Endothelial cell of umbilical vein (primary cell): ENCODE results near the gene MED26. TPM values are rescaled to one million over a fixed set of nuclear protein-coding genes. Genes with fewer than 3 reads are reported as not detected.

Experiments used
- BruUV-seq: library from RNA; stranded (reverse); fragments of 400-500 nt; replicated peaks from 2 replicates; lab custom pipeline; 2021; lab: Mats Ljungman, UMichigan
- CTCF ChIA-PET: fragments of 300-600, 350-600 bp; sonication (Branson Sonifier 250); formaldehyde crosslinking; loops from one replicate; lab custom pipeline; 2021; ENCODE audit warnings: antibody characterized with exemption, inconsistent platforms; lab: Charles Lee
- POLR2A ChIA-PET: fragments of 300-600, 350-600 bp; sonication (Branson Sonifier 250); formaldehyde crosslinking; loops from one replicate; lab custom pipeline; 2021; ENCODE audit warnings: antibody characterized with exemption, inconsistent platforms; lab: Charles Lee
- DNase-seq: peaks from one replicate; pipeline ENCODE4 v3.0.0-alpha.2; 2011; ENCODE audit warnings: low read depth, low spot score
- FAIRE-seq: peaks from 2 replicates; lab custom pipeline; 2011; peaks lifted over from hg19 to GRCh38; lab: Jason Lieb, UNC
- H2AFZ ChIP-seq: 2 replicates; pipeline ENCODE4 v1.6.0; 2012; ENCODE audit warnings: low read depth, low read length, control low read depth, inconsistent platforms
- H3K27ac ChIP-seq: 2 replicates; pipeline ENCODE4 v1.5.1; 2011; ENCODE audit warnings: low read depth, mild to moderate bottlenecking, control low read depth, low read length, moderate library complexity; ENCODE audit not compliant: insufficient read depth
- H3K27me3 ChIP-seq, 2 experiments: 2 replicates each; pipeline versions ENCODE4 v1.6.0 to v1.6.1; 2011; ENCODE audit warnings: low read length in 2 of 2, mixed read lengths in 1 of 2; ENCODE audit not compliant: control insufficient read depth in 2 of 2, insufficient read depth in 2 of 2
- H3K36me3 ChIP-seq, 2 experiments: 2 replicates in 1 of 2; 3 replicates in 1 of 2; pipeline ENCODE4 v1.5.1; 2011; ENCODE audit warnings: low read length in 2 of 2, mild to moderate bottlenecking in 1 of 2, moderate library complexity in 1 of 2; ENCODE audit not compliant: control insufficient read depth in 2 of 2, insufficient read depth in 2 of 2; ENCODE audit errors: extremely low read depth in 1 of 2
- H3K4me1 ChIP-seq: 3 replicates; pipeline ENCODE4 v1.5.1; 2011; ENCODE audit warnings: mild to moderate bottlenecking, low read length; ENCODE audit not compliant: control insufficient read depth, insufficient read depth; ENCODE audit errors: extremely low read depth
- H3K4me2 ChIP-seq: 2 replicates; pipeline ENCODE4 v1.6.1; 2011; ENCODE audit warnings: low read length, control low read depth, mixed read lengths; ENCODE audit not compliant: insufficient read depth
- H3K4me3 ChIP-seq, 3 experiments: fragments of 200-600 bp in 1 of 3; sonication (generic), shearing (Covaris generic) in 1 of 3; replicated peaks in 1 of 3; 2 replicates each; pipeline ENCODE4 v1.5.1; 2011 to 2016; ENCODE audit warnings: control low read depth in 3 of 3, low read length in 3 of 3, mild to moderate bottlenecking in 2 of 3, inconsistent platforms in 1 of 3, low read depth in 1 of 3, moderate library complexity in 1 of 3; ENCODE audit not compliant: insufficient read depth in 1 of 3
- H3K79me2 ChIP-seq: 2 replicates; pipeline ENCODE4 v1.6.0; 2012; ENCODE audit warnings: low read length, inconsistent platforms; ENCODE audit not compliant: control insufficient read depth, insufficient read depth
- H3K9ac ChIP-seq: replicated peaks from 2 replicates; pipeline ENCODE3; 2011; ENCODE audit warnings: low read length, control low read depth; ENCODE audit not compliant: insufficient read depth; ENCODE audit errors: extremely low read depth
- H3K9me1 ChIP-seq: replicated peaks from 3 replicates; pipeline ENCODE4 v1.6.0; 2011; ENCODE audit warnings: mild to moderate bottlenecking, low read length; ENCODE audit not compliant: control insufficient read depth, insufficient read depth; ENCODE audit errors: extremely low read depth
- H3K9me3 ChIP-seq: replicated peaks from 2 replicates; pipeline ENCODE4 v1.5.1; 2012; ENCODE audit warnings: low read length, inconsistent platforms; ENCODE audit not compliant: control insufficient read depth, insufficient read depth
- H4K20me1 ChIP-seq: replicated peaks from 2 replicates; pipeline ENCODE3; 2011; ENCODE audit warnings: mild to moderate bottlenecking, low read length; ENCODE audit not compliant: control insufficient read depth, insufficient read depth; ENCODE audit errors: extremely low read depth
- EZH2 ChIP-seq: IDR thresholded peaks from 2 replicates; pipeline ENCODE4 v1.6.1; 2012; ENCODE audit warnings: borderline replicate concordance, low read depth, mild to moderate bottlenecking, moderate library complexity, low read length, inconsistent platforms; ENCODE audit not compliant: severe bottlenecking
- FOS ChIP-seq: IDR thresholded peaks from 2 replicates; pipeline ENCODE4 v1.6.1; 2011; ENCODE audit warnings: mild to moderate bottlenecking, low read length, moderate library complexity, borderline replicate concordance; ENCODE audit not compliant: insufficient read depth
- GATA2 ChIP-seq: IDR thresholded peaks from 2 replicates; pipeline ENCODE4 v1.7.0; 2011; ENCODE audit warnings: low read depth, mild to moderate bottlenecking, moderate library complexity, mixed read lengths, low read length; ENCODE audit not compliant: insufficient read length, insufficient read depth
- JUN ChIP-seq: IDR thresholded peaks from 2 replicates; pipeline ENCODE4 v1.6.1; 2011; ENCODE audit warnings: borderline replicate concordance, low read depth; ENCODE audit not compliant: insufficient read length, insufficient read depth
- MYC ChIP-seq: IDR thresholded peaks from one replicate; pipeline ENCODE4 v1.6.1; 2011; ENCODE audit warnings: mild to moderate bottlenecking, low read depth, low read length
- POLR2A ChIP-seq: IDR thresholded peaks from 2 replicates; pipeline ENCODE4 v1.6.1; 2012; ENCODE audit warnings: low read depth, mild to moderate bottlenecking, control low read depth, low read length
- POLR2AphosphoS5 ChIP-seq: IDR thresholded peaks from 2 replicates; pipeline ENCODE4 v1.6.1; 2012; ENCODE audit warnings: low read depth, mild to moderate bottlenecking, control low read depth, low read length, moderate library complexity; ENCODE audit not compliant: insufficient read depth
- dilution Hi-C: fragments of 300-500 bp; cut with MboI; formaldehyde crosslinking; loops from one replicate; pipeline ENCODE4 v1.15.0; 2019; ENCODE audit warnings: low sequenced_read_pairs; ENCODE audit not compliant: extremely low pct_ligation_motif_present
- intact Hi-C: fragments of 100-400 bp; cut with micrococcal nuclease; formaldehyde crosslinking; loops from one replicate; pipeline ENCODE4 v1.10.0; 2022
- polyA plus RNA-seq, 4 experiments: library from polyadenylated mRNA; depleted of rRNA in 3 of 4; stranded (reverse) in 3 of 4; unstranded in 1 of 4; fragments of >200 nt; gene quantifications; 2 replicates each; pipeline versions ENCODE4 v1.2.1 to v1.2.3, GENCODE V29; 2011 to 2012; ENCODE audit warnings: missing spikeins in 1 of 4
- total RNA-seq: library from RNA; stranded (reverse); gene quantifications from 2 replicates; pipeline ENCODE4 v1.2.3, GENCODE V29; 2021
- TF ChIP-seq, protein P1 (sequence below), 2 donors: IDR thresholded peaks; 1 replicate in 1 of 2; 2 replicates in 1 of 2; pipeline ENCODE4 v1.5.1; 2011; ENCODE audit warnings: low read length in 2 of 2, mild to moderate bottlenecking in 2 of 2, moderate library complexity in 2 of 2, control low read depth in 1 of 2, inconsistent platforms in 1 of 2, low read depth in 1 of 2; ENCODE audit not compliant: insufficient read depth in 1 of 2; ENCODE audit errors: extremely low read depth in 1 of 2
- TF ChIP-seq, protein P2 (sequence below): IDR thresholded peaks from 2 replicates; pipeline ENCODE4 v1.6.1; 2011; ENCODE audit not compliant: insufficient read depth, insufficient read length

MED26 gene
- total and polyA plus RNA-seq, 2 donors (not counting 3 experiments of a cell fraction or from before 2014, with no cell fraction given) = 5.6 to 13.4 TPM

DNA sequence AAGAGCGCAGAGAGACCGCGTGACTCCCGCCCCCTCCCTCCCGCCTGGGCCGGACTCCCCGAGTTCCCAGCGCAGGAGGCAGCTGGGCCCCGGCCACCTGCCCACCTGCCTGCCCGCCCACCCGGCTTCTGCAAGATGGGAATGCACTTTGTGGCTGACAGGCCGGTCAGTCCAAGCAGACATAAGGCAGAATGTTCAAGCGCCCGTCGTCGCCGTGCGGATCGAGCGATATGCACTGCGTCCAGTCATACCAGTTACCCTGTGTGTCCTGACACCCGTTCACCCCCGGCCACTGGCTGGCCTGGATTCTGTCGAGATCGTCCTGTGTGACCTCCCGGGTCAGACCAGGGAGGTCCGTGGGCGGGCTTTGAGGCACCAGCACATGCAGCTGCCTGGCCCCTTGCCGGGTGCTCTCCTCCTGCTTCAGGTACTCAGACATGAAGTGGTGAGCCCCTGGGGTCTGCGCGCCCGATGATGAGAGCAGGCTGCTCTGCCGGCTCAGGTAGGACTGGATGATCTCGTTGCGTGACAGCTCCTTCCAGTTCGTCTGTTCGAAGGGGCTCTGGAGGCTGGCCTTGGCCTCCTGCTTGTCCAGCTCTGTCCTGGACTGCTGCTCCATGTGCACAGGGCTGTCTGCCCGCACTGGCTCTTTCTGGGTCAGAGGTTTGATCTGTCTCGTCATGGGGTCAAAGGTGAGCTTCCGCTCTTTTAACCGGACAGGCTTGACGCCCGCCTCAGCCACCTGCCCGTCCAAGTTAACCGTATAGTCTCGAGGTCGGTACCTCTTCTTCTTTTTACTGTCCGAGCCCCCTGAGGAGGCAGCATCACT, 51.9 kb downstream of the MED26 start:
- no peaks in the 10 kb centered on the region for H3K9me3 ChIP-seq
- no peak overlapping the region for H3K9ac ChIP-seq
- H3K4me2 ChIP-seq = no peak overlapping the region
- no TSS peak for BruUV-seq
- no peak overlapping the region for H2AFZ ChIP-seq
- POLR2A ChIA-PET = no interaction called here
- FAIRE-seq (no peak), DNase-seq (no peak)
- CTCF ChIA-PET = interaction anchor here (0.5 kb wide), 1 partner anchor 8 kb away, joined by 3 read pairs; no protein-coding TSS in a partner anchor
- no peak overlapping the region for H3K27ac ChIP-seq
- dilution Hi-C loops (no loop called here), intact Hi-C loops (no loop called here)
- H3K27me3 ChIP-seq = no peaks in the 10 kb centered on the region
- no peak overlapping the region for H3K4me3 ChIP-seq
- peaks cover 15% of the 10 kb centered on the region for H3K4me1 ChIP-seq
- TF ChIP-seq EZH2 (no peak), JUN (no peak), POLR2AphosphoS5 (no peak), GATA2 (no peak), FOS (no peak), POLR2A (no peak), MYC (no peak)
- TF ChIP-seq, protein P1, sequence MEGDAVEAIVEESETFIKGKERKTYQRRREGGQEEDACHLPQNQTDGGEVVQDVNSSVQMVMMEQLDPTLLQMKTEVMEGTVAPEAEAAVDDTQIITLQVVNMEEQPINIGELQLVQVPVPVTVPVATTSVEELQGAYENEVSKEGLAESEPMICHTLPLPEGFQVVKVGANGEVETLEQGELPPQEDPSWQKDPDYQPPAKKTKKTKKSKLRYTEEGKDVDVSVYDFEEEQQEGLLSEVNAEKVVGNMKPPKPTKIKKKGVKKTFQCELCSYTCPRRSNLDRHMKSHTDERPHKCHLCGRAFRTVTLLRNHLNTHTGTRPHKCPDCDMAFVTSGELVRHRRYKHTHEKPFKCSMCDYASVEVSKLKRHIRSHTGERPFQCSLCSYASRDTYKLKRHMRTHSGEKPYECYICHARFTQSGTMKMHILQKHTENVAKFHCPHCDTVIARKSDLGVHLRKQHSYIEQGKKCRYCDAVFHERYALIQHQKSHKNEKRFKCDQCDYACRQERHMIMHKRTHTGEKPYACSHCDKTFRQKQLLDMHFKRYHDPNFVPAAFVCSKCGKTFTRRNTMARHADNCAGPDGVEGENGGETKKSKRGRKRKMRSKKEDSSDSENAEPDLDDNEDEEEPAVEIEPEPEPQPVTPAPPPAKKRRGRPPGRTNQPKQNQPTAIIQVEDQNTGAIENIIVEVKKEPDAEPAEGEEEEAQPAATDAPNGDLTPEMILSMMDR (IDR thresholded peaks at IDR 0.05; ENCODE audit: extremely low read depth in 1 of 2, insufficient read depth in 1 of 2, low read depth in 1 of 2, low read length in 2 of 2) = no peak
- TF ChIP-seq, protein P2, sequence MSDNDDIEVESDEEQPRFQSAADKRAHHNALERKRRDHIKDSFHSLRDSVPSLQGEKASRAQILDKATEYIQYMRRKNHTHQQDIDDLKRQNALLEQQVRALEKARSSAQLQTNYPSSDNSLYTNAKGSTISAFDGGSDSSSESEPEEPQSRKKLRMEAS = no peak
- no peaks in the 10 kb centered on the region for H3K9me1 ChIP-seq
- peaks cover 68% of the 10 kb centered on the region for H3K79me2 ChIP-seq
- H4K20me1 ChIP-seq = no peaks in the 10 kb centered on the region
- H3K36me3 ChIP-seq = peaks cover 0 to 16% of the 10 kb centered on the region in 2 experiments
